SK-N-MC (cell line): Measurements from ENCODE around the gene CYTH3.
"Not testable (repeated sequence)": the region's sequence is repeated elsewhere in the genome, so short reads cannot be mapped to it uniquely, and the experiment has no call there.

Source experiments
- DNase-seq: peaks from one replicate; pipeline ENCODE4 v3.0.0-alpha.2; 2011; ENCODE audit warnings: low read depth, low spot score
- H3K27ac ChIP-seq: fragments of 200-600 bp; sonication (generic); 2 replicates; pipeline ENCODE4 v1.5.1; 2016; ENCODE audit warnings: mixed run types
- H3K36me3 ChIP-seq: fragments of 200-600 bp; sonication (generic); 2 replicates; pipeline ENCODE4 v1.6.1; 2017; ENCODE audit warnings: antibody characterized with exemption, low read length, mixed read lengths; ENCODE audit not compliant: insufficient read depth
- H3K4me3 ChIP-seq: fragments of 200-600 bp; sonication (generic); 2 replicates; pipeline ENCODE4 v1.5.1; 2016
- H3K9ac ChIP-seq: fragments of 200-600 bp; sonication (generic); 2 replicates; pipeline ENCODE4 v1.8.0; 2017; ENCODE audit warnings: mixed run types, mixed read lengths; ENCODE audit not compliant: insufficient read length
- H3K9me3 ChIP-seq: fragments of 200-600 bp; sonication (generic); 2 replicates; pipeline ENCODE4 v1.6.1; 2017; ENCODE audit warnings: low read depth, mild to moderate bottlenecking, antibody characterized with exemption, low read length, moderate library complexity, mixed read lengths
- EZH2 ChIP-seq: fragments of 200-600 bp; sonication (generic); IDR thresholded peaks from one replicate; pipeline ENCODE4 v1.6.1; 2017; ENCODE audit warnings: antibody characterized with exemption
- FOXP2 ChIP-seq: optimal IDR thresholded peaks from 2 replicates; pipeline ENCODE3; 2011; ENCODE audit warnings: mild to moderate bottlenecking, moderate library complexity; ENCODE audit not compliant: insufficient read depth; ENCODE audit errors: extremely low read length, control extremely low read depth
- POLR2AphosphoS5 ChIP-seq: IDR thresholded peaks from 2 replicates; pipeline ENCODE4 v1.6.1; 2012; ENCODE audit warnings: mild to moderate bottlenecking, low read depth, low read length, borderline replicate concordance

The CYTH3 gene

GRCh38 chr7:6305330-6305729 is 32.9 kb upstream of the CYTH3 start:
- no peak for TF ChIP-seq EZH2
- no peak for TF ChIP-seq POLR2AphosphoS5
- no peak for TF ChIP-seq FOXP2
- no peak for DNase-seq

GRCh38 chr7:6301446-6301845 is 29.0 kb upstream of the CYTH3 start:
- not testable (repeated sequence) for H3K36me3 ChIP-seq, DNase-seq, H3K9me3 ChIP-seq, H3K9ac ChIP-seq, H3K27ac ChIP-seq, H3K4me3 ChIP-seq

More at GRCh38 chr7:6305330-6305729, 32.9 kb upstream of the CYTH3 start:
- Histone ChIP-seq H3K9me3 (no peaks in the 10 kb centered on the region), H3K27ac (no peak overlapping the region), H3K9ac (no peak overlapping the region), H3K36me3 (no peaks in the 10 kb centered on the region), H3K4me3 (no peak overlapping the region)

GRCh38 chr7:6299774-6300173 is 27.4 kb upstream of the CYTH3 start:
- no peaks in the 10 kb centered on the region for H3K36me3 ChIP-seq
- no peak overlapping the region for H3K9ac ChIP-seq
- TF ChIP-seq EZH2 (no peak), FOXP2 (no peak), POLR2AphosphoS5 (no peak)
- DNase-seq, result no peak
- no peak overlapping the region for H3K27ac ChIP-seq
- no peak overlapping the region for H3K4me3 ChIP-seq
- no peaks in the 10 kb centered on the region for H3K9me3 ChIP-seq

- DNase-seq, result no peak
- no peak overlapping the region for H3K9ac ChIP-seq
- TF ChIP-seq FOXP2, result no peak
- no peak for TF ChIP-seq EZH2
- no peak for TF ChIP-seq POLR2AphosphoS5
- H3K27ac ChIP-seq, result no peak overlapping the region
- H3K4me3 ChIP-seq, result no peak overlapping the region
- no peaks in the 10 kb centered on the region for H3K36me3 ChIP-seq
- H3K9me3 ChIP-seq, result no peaks in the 10 kb centered on the region
These were observed 22.4 kb upstream of the CYTH3 start for GRCh38 chr7:6294839-6295238.

- Histone ChIP-seq H3K9ac (no peak overlapping the region), H3K9me3 (no peaks in the 10 kb centered on the region), H3K36me3 (no peaks in the 10 kb centered on the region), H3K4me3 (no peak overlapping the region), H3K27ac (no peak overlapping the region)
- no peak for TF ChIP-seq EZH2
- no peak for TF ChIP-seq POLR2AphosphoS5
- no peak for TF ChIP-seq FOXP2
- DNase-seq, result no peak
These were observed 20.8 kb upstream of the CYTH3 start for GRCh38 chr7:6293202-6293601.

- not testable (repeated sequence) for DNase-seq, H3K27ac ChIP-seq, H3K36me3 ChIP-seq, H3K9ac ChIP-seq, H3K4me3 ChIP-seq, H3K9me3 ChIP-seq
These were observed 19.5 kb upstream of the CYTH3 start for GRCh38 chr7:6291941-6292340.

GRCh38 chr7:6291531-6291930 is 19.1 kb upstream of the CYTH3 start:
- Histone ChIP-seq H3K27ac (no peak overlapping the region), H3K4me3 (no peak overlapping the region), H3K9ac (no peak overlapping the region), H3K36me3 (no peaks in the 10 kb centered on the region), H3K9me3 (no peaks in the 10 kb centered on the region)
- no peak for TF ChIP-seq EZH2
- DNase-seq, result no peak

GRCh38 chr7:6290319-6290741 is 17.9 kb upstream of the CYTH3 start:
- Histone ChIP-seq H3K9ac (no peak overlapping the region), H3K27ac (no peak overlapping the region), H3K9me3 (no peaks in the 10 kb centered on the region), H3K4me3 (no peak overlapping the region), H3K36me3 (no peaks in the 10 kb centered on the region)
- TF ChIP-seq FOXP2 (no peak), EZH2 (no peak)
- no peak for DNase-seq

GRCh38 chr7:6288270-6288860 is 15.9 kb upstream of the CYTH3 start:
- Histone ChIP-seq H3K4me3 (no peak overlapping the region), H3K27ac (no peak overlapping the region), H3K9me3 (no peaks in the 10 kb centered on the region), H3K9ac (no peak overlapping the region), H3K36me3 (no peaks in the 10 kb centered on the region)
- no peak for DNase-seq
- no peak for TF ChIP-seq POLR2AphosphoS5
- no peak for TF ChIP-seq EZH2

GRCh38 chr7:6286486-6286885 is 14.1 kb upstream of the CYTH3 start:
- TF ChIP-seq EZH2, result no peak
- Histone ChIP-seq H3K4me3 (no peak overlapping the region), H3K27ac (no peak overlapping the region), H3K9me3 (no peaks in the 10 kb centered on the region), H3K9ac (no peak overlapping the region), H3K36me3 (no peaks in the 10 kb centered on the region)
- no peak for DNase-seq
